Measurements from ENCODE around the gene DSP.

GRCh38 chr6:7578516-7578915, 37.0 kb downstream of the DSP start:
- TF ChIP-seq, protein P1, sequence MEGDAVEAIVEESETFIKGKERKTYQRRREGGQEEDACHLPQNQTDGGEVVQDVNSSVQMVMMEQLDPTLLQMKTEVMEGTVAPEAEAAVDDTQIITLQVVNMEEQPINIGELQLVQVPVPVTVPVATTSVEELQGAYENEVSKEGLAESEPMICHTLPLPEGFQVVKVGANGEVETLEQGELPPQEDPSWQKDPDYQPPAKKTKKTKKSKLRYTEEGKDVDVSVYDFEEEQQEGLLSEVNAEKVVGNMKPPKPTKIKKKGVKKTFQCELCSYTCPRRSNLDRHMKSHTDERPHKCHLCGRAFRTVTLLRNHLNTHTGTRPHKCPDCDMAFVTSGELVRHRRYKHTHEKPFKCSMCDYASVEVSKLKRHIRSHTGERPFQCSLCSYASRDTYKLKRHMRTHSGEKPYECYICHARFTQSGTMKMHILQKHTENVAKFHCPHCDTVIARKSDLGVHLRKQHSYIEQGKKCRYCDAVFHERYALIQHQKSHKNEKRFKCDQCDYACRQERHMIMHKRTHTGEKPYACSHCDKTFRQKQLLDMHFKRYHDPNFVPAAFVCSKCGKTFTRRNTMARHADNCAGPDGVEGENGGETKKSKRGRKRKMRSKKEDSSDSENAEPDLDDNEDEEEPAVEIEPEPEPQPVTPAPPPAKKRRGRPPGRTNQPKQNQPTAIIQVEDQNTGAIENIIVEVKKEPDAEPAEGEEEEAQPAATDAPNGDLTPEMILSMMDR (IDR thresholded peaks at IDR 0.05): no peak
- TF ChIP-seq POLR2A (IDR thresholded peaks at IDR 0.05) (no peak), POLR2AphosphoS5 (IDR thresholded peaks at IDR 0.05) (no peak)
